Measurements from ENCODE around the gene CETN2.

CETN2 gene

DNA sequence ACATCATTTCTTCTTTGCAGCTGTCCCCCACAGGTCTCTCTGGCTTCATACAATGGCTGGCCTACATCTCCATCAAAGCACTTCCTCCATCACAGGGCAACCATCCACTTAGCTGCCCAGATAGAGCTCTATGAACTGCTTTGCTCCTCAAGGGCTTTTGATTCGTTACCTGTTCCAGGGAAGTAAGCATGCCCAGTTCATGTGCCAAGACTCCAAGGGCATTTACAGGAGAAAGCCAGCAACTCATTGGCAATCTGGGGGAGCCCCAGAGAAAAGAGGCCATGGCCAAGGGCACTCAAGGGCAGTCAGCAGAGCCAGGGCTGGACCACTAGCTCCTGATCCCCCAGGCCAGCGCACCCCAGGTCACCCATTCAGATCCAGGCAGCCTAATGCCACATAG, 42.8 kb upstream of the CETN2 start:
- H2BK12ac ChIP-seq (ENCODE audit: low read length): no peak overlapping the region

DNA sequence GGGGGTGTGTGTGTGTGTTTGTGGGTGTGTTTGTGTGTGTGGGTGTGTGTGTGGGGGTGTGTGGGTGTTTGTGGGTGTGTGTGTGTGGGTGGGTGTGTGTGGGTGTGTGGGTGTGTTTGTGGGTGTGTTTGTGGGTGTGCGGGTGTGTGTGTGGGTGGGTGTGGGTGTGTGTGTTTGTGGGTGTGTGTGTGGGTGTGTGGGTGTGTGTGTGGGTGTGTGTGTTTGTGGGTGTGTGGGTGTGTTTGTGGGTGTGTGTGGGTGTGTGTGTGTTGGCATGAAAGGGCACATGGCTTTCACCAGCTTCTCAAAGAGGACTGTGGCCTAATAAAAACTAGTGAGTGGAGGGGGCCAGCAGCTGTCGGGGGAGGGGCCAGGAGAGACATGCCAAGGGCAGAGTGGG, 42.0 kb upstream of the CETN2 start:
- H3K79me1 ChIP-seq (ENCODE audit: low read length): no peaks in the 10 kb centered on the region

More for the DNA sequence above, 42.8 kb upstream of the CETN2 start:
- Histone ChIP-seq H3K9ac (ENCODE audit: low read length) (no peak overlapping the region), H3K9me3 (ENCODE audit: insufficient read depth, low read depth, low read length) (no peaks in the 10 kb centered on the region), H2BK120ac (ENCODE audit: insufficient read depth, low read length, poor library complexity) (no peak overlapping the region), H3K79me1 (ENCODE audit: low read length) (no peaks in the 10 kb centered on the region), H3K18ac (ENCODE audit: low read length) (no peak overlapping the region), H3K4ac (ENCODE audit: low read depth, low read length) (no peak overlapping the region), H3K23ac (ENCODE audit: low read length) (no peak overlapping the region), H3K27ac (ENCODE audit: low read depth, low read length) (no peak overlapping the region), H4K12ac (ENCODE audit: low read depth, low read length) (no peak overlapping the region), H3K27me3 (ENCODE audit: insufficient read depth, low read length) (no peaks in the 10 kb centered on the region), H3K36me3 (ENCODE audit: control insufficient read depth in 1 of 2, insufficient read depth in 2 of 2, low read length in 2 of 2) (peaks cover 19 to 25% of the 10 kb centered on the region in 2 experiments), H3K4me2 (ENCODE audit: low read length) (no peak overlapping the region), H4K91ac (ENCODE audit: low read depth, low read length) (no peak overlapping the region), H4K8ac (ENCODE audit: low read depth, low read length) (no peak overlapping the region), H2AK5ac (ENCODE audit: low read length) (no peak overlapping the region), H3K79me2 (ENCODE audit: control insufficient read depth, insufficient read depth, low read length, poor library complexity) (no peaks in the 10 kb centered on the region), H3K4me1 (ENCODE audit: control insufficient read depth in 1 of 2, insufficient read depth in 2 of 2, low read length in 2 of 2) (no peaks in the 10 kb centered on the region), H2AFZ (ENCODE audit: insufficient read depth, low read length, poor library complexity) (no peak overlapping the region), H2BK5ac (ENCODE audit: low read depth, low read length, poor library complexity) (no peak overlapping the region), H3K4me3 (ENCODE audit: low read depth, low read length) (no peak overlapping the region), H3K14ac (ENCODE audit: low read length) (no peak overlapping the region)
- WGBS (ENCODE audit: extremely low coverage, insufficient coverage, insufficient read length): no CpG with 5 or more reads among the region's 2 CpGs
- DNase-seq: no peak

DNA sequence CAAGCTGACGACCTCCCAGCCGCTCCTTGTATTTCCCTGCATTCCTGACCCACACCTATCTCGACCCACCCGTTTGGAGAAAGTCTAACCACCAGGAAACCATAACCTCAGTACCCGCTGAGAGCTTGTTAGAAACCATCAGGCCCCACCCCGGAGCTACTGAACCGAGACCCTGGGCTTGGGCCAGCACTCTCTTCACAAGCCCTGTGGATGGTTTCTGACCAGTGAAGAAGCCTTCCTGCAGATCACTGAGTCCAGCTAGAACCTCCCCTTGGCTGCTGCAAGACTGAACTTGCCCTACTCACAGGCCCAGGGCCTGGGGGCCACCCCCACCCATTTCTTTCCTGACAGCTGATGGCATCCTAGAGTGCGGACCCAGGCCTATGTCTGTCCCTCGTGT, 40.7 kb upstream of the CETN2 start:
- no CpG with 5 or more reads among the region's 9 CpGs for WGBS (ENCODE audit: extremely low coverage, insufficient coverage, insufficient read length)
- no peak overlapping the region for H2AK5ac ChIP-seq (ENCODE audit: low read length)
- H2BK12ac ChIP-seq (ENCODE audit: low read length): no peak overlapping the region
- no peak overlapping the region for H3K4ac ChIP-seq (ENCODE audit: low read depth, low read length)
- peaks cover 32 to 42% of the 10 kb centered on the region in 2 experiments for H3K36me3 ChIP-seq (ENCODE audit: control insufficient read depth in 1 of 2, insufficient read depth in 2 of 2, low read length in 2 of 2)
- H3K9ac ChIP-seq (ENCODE audit: low read length): no peak overlapping the region
- no peak overlapping the region for H4K8ac ChIP-seq (ENCODE audit: low read depth, low read length)
- no peak overlapping the region for H2BK120ac ChIP-seq (ENCODE audit: insufficient read depth, low read length, poor library complexity)
- no peak for DNase-seq
- no peak overlapping the region for H2AFZ ChIP-seq (ENCODE audit: insufficient read depth, low read length, poor library complexity)
- no peak overlapping the region for H3K18ac ChIP-seq (ENCODE audit: low read length)
- no peaks in the 10 kb centered on the region for H3K9me3 ChIP-seq (ENCODE audit: insufficient read depth, low read depth, low read length)
- no peak overlapping the region for H4K12ac ChIP-seq (ENCODE audit: low read depth, low read length)
- H3K23ac ChIP-seq (ENCODE audit: low read length): no peak overlapping the region
- no peak overlapping the region for H2BK5ac ChIP-seq (ENCODE audit: low read depth, low read length, poor library complexity)
- no peaks in the 10 kb centered on the region for H3K79me1 ChIP-seq (ENCODE audit: low read length)
- H3K27me3 ChIP-seq (ENCODE audit: insufficient read depth, low read length): no peaks in the 10 kb centered on the region
- H3K27ac ChIP-seq (ENCODE audit: low read depth, low read length): no peak overlapping the region
- H3K4me2 ChIP-seq (ENCODE audit: low read length): no peak overlapping the region
- no peaks in the 10 kb centered on the region for H3K4me1 ChIP-seq (ENCODE audit: control insufficient read depth in 1 of 2, insufficient read depth in 2 of 2, low read length in 2 of 2)
- no peak overlapping the region for H4K91ac ChIP-seq (ENCODE audit: low read depth, low read length)
- H3K4me3 ChIP-seq (ENCODE audit: low read depth, low read length): no peak overlapping the region
- no peaks in the 10 kb centered on the region for H3K79me2 ChIP-seq (ENCODE audit: control insufficient read depth, insufficient read depth, low read length, poor library complexity)
- no peak overlapping the region for H3K14ac ChIP-seq (ENCODE audit: low read length)

More for the DNA sequence above, 42.0 kb upstream of the CETN2 start:
- H3K36me3 ChIP-seq (ENCODE audit: control insufficient read depth in 1 of 2, insufficient read depth in 2 of 2, low read length in 2 of 2): peaks cover 23 to 29% of the 10 kb centered on the region in 2 experiments
- H3K18ac ChIP-seq (ENCODE audit: low read length): no peak overlapping the region
- no peak for DNase-seq
- no peak overlapping the region for H3K27ac ChIP-seq (ENCODE audit: low read depth, low read length)
- WGBS (ENCODE audit: extremely low coverage, insufficient coverage, insufficient read length): no CpG with 5 or more reads among the region's 2 CpGs
- no peak overlapping the region for H3K23ac ChIP-seq (ENCODE audit: low read length)
- H2AFZ ChIP-seq (ENCODE audit: insufficient read depth, low read length, poor library complexity): no peak overlapping the region
- no peak overlapping the region for H2BK12ac ChIP-seq (ENCODE audit: low read length)
- no peak overlapping the region for H3K9ac ChIP-seq (ENCODE audit: low read length)
- H3K4ac ChIP-seq (ENCODE audit: low read depth, low read length): no peak overlapping the region
- H3K4me3 ChIP-seq (ENCODE audit: low read depth, low read length): no peak overlapping the region
- no peak overlapping the region for H4K12ac ChIP-seq (ENCODE audit: low read depth, low read length)
- H3K14ac ChIP-seq (ENCODE audit: low read length): no peak overlapping the region
- no peaks in the 10 kb centered on the region for H3K79me2 ChIP-seq (ENCODE audit: control insufficient read depth, insufficient read depth, low read length, poor library complexity)
- no peak overlapping the region for H4K91ac ChIP-seq (ENCODE audit: low read depth, low read length)
- no peak overlapping the region for H2BK120ac ChIP-seq (ENCODE audit: insufficient read depth, low read length, poor library complexity)
- H2AK5ac ChIP-seq (ENCODE audit: low read length): no peak overlapping the region
- no peaks in the 10 kb centered on the region for H3K4me1 ChIP-seq (ENCODE audit: control insufficient read depth in 1 of 2, insufficient read depth in 2 of 2, low read length in 2 of 2)
- H3K27me3 ChIP-seq (ENCODE audit: insufficient read depth, low read length): no peaks in the 10 kb centered on the region
- H4K8ac ChIP-seq (ENCODE audit: low read depth, low read length): no peak overlapping the region
- no peaks in the 10 kb centered on the region for H3K9me3 ChIP-seq (ENCODE audit: insufficient read depth, low read depth, low read length)
- H3K4me2 ChIP-seq (ENCODE audit: low read length): no peak overlapping the region
- no peak overlapping the region for H2BK5ac ChIP-seq (ENCODE audit: low read depth, low read length, poor library complexity)

DNA sequence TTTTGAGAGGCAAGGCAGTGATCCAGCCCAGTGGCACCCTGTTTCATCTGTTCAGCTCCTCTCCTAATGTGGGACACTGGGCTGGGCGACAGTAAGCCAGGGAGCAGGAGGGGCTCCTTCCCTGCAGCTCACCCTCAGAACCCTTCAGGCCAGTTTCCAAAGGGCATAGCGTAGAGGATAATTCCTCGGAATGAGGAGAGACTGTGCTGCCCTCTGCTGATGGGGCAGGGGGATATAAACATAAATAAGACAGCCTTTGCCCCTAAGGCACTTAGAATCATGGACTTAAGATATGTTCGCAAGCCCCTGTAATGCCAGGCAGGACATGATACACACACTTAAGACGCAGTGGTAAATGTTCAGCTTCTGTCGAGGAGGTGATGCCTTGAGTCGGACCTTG, 39.4 kb upstream of the CETN2 start:
- no peak overlapping the region for H3K4me3 ChIP-seq (ENCODE audit: low read depth, low read length)
- H4K12ac ChIP-seq (ENCODE audit: low read depth, low read length): no peak overlapping the region
- H3K14ac ChIP-seq (ENCODE audit: low read length): no peak overlapping the region
- peaks cover 44 to 55% of the 10 kb centered on the region in 2 experiments for H3K36me3 ChIP-seq (ENCODE audit: control insufficient read depth in 1 of 2, insufficient read depth in 2 of 2, low read length in 2 of 2)
- H4K91ac ChIP-seq (ENCODE audit: low read depth, low read length): no peak overlapping the region
- H3K27me3 ChIP-seq (ENCODE audit: insufficient read depth, low read length): no peaks in the 10 kb centered on the region
- no peak for DNase-seq
- H4K8ac ChIP-seq (ENCODE audit: low read depth, low read length): no peak overlapping the region
- no peaks in the 10 kb centered on the region for H3K79me1 ChIP-seq (ENCODE audit: low read length)
- no peak overlapping the region for H2AFZ ChIP-seq (ENCODE audit: insufficient read depth, low read length, poor library complexity)
- H3K18ac ChIP-seq (ENCODE audit: low read length): no peak overlapping the region
- no peak overlapping the region for H2AK5ac ChIP-seq (ENCODE audit: low read length)
- H2BK12ac ChIP-seq (ENCODE audit: low read length): no peak overlapping the region
- H2BK5ac ChIP-seq (ENCODE audit: low read depth, low read length, poor library complexity): no peak overlapping the region
- no CpG with 5 or more reads among the region's 7 CpGs for WGBS (ENCODE audit: extremely low coverage, insufficient coverage, insufficient read length)
- no peak overlapping the region for H3K27ac ChIP-seq (ENCODE audit: low read depth, low read length)
- H3K9ac ChIP-seq (ENCODE audit: low read length): no peak overlapping the region
- no peak overlapping the region for H3K4ac ChIP-seq (ENCODE audit: low read depth, low read length)
- H3K4me1 ChIP-seq (ENCODE audit: control insufficient read depth in 1 of 2, insufficient read depth in 2 of 2, low read length in 2 of 2): no peaks in the 10 kb centered on the region
- no peaks in the 10 kb centered on the region for H3K9me3 ChIP-seq (ENCODE audit: insufficient read depth, low read depth, low read length)
- H3K23ac ChIP-seq (ENCODE audit: low read length): no peak overlapping the region
- H2BK120ac ChIP-seq (ENCODE audit: insufficient read depth, low read length, poor library complexity): no peak overlapping the region
- no peak overlapping the region for H3K4me2 ChIP-seq (ENCODE audit: low read length)
- H3K79me2 ChIP-seq (ENCODE audit: control insufficient read depth, insufficient read depth, low read length, poor library complexity): no peaks in the 10 kb centered on the region
